COR-L47 (cell line): ENCODE data around the gene GBP4.
"Not testable (repeated sequence)": the region's sequence is repeated elsewhere in the genome, so short reads cannot be mapped to it uniquely, and the experiment has no call there.

Source experiments
- DNase-seq: peaks from one replicate; lab custom pipeline; 2025; lab: John Stamatoyannopoulos, UW

GBP4 gene

GRCh38 chr1:89198491-89199072 is at the start of gene GBP4:
Gene GBP4, minus strand, starts transcription at chr1:89198942. Its CDS starts 108 bp downstream, at chr1:89198834.
- no peak for DNase-seq

- no peak for DNase-seq
Observed at GRCh38 chr1:89243046-89243445, 44.3 kb upstream of the GBP4 start.

GRCh38 chr1:89221341-89221740 is 22.6 kb upstream of the GBP4 start:
- no peak for DNase-seq

- not testable (repeated sequence) for DNase-seq
Observed at GRCh38 chr1:89219851-89220250, 21.1 kb upstream of the GBP4 start.

- DNase-seq: not testable (repeated sequence)
Observed at GRCh38 chr1:89218941-89219340, 20.2 kb upstream of the GBP4 start.

GRCh38 chr1:89213347-89213746 is 14.6 kb upstream of the GBP4 start:
- DNase-seq: no peak

- no peak for DNase-seq
Observed at GRCh38 chr1:89211035-89211634, 12.4 kb upstream of the GBP4 start.

- DNase-seq: no peak
Observed at GRCh38 chr1:89206373-89206772, 7.6 kb upstream of the GBP4 start.

- no peak for DNase-seq
Observed at GRCh38 chr1:89203166-89203565, 4.4 kb upstream of the GBP4 start.

- DNase-seq: no peak
Observed at GRCh38 chr1:89201106-89201794, 2.5 kb upstream of the GBP4 start.

- DNase-seq: no peak
Observed at GRCh38 chr1:89200663-89201062, 1.9 kb upstream of the GBP4 start.

GRCh38 chr1:89199525-89200031 is 836 bp upstream of the GBP4 start:
- no peak for DNase-seq

GRCh38 chr1:89198081-89198480 is 661 bp downstream of the GBP4 start:
- DNase-seq: no peak

- DNase-seq: no peak
Observed at GRCh38 chr1:89195476-89195875, 3.3 kb downstream of the GBP4 start.

GRCh38 chr1:89191314-89191713 is 7.4 kb downstream of the GBP4 start:
- DNase-seq: no peak

- DNase-seq: no peak
Observed at GRCh38 chr1:89190017-89190416, 8.7 kb downstream of the GBP4 start.

GRCh38 chr1:89179343-89179742 is 19.4 kb downstream of the GBP4 start:
- no peak for DNase-seq

- DNase-seq: no peak
Observed at GRCh38 chr1:89176971-89177370, 21.8 kb downstream of the GBP4 start.

- DNase-seq: no peak
Observed at GRCh38 chr1:89175601-89176256, 23.0 kb downstream of the GBP4 start, which contains the start of gene GBP7. Gene GBP7, minus strand, starts transcription at chr1:89176003. Its CDS starts 4,068 bp downstream, at chr1:89171935.

- no peak for DNase-seq
Observed at GRCh38 chr1:89174491-89174890, 24.3 kb downstream of the GBP4 start.

- no peak for DNase-seq
Observed at GRCh38 chr1:89172468-89173143, 26.1 kb downstream of the GBP4 start.

GRCh38 chr1:89171067-89171438 is 27.7 kb downstream of the GBP4 start:
- no peak for DNase-seq
